Stimulated activated effector memory CD8-positive, alpha-beta T cell treated with anti-CD3 and anti-CD28 coated beads, Interleukin-12 subunit alpha, Interleukin-12 subunit beta, amount 100 ng/mL, for 72 hours (primary cell): ENCODE measurements around the gene PBRM1.
"Not testable (repeated sequence)": the region's sequence is repeated elsewhere in the genome, so short reads cannot be mapped to it uniquely, and the experiment has no call there.

Source experiments
- ATAC-seq: fragments of 150-1000 bp; cut with Tn5 transposase; 2 replicates; pipeline ENCODE4 v1.10.0; 2021
- DNase-seq, 2 donors: peaks; one replicate each; pipeline ENCODE4 v3.0.0; 2021 to 2022; ENCODE audit warnings: low spot score in 2 of 2
- H3K27ac Mint-ChIP-seq: one replicate; pipeline ENCODE4 v1.8.0; 2022; ENCODE audit warnings: mild to moderate bottlenecking, mixed read lengths
- H3K36me3 Mint-ChIP-seq: one replicate; pipeline ENCODE4 v1.8.0; 2022; ENCODE audit warnings: mild to moderate bottlenecking, mixed read lengths
- H3K4me1 Mint-ChIP-seq: one replicate; pipeline ENCODE4 v1.8.0; 2022; ENCODE audit warnings: mixed read lengths
- H3K4me3 Mint-ChIP-seq: one replicate; pipeline ENCODE4 v1.8.0; 2022; ENCODE audit warnings: mild to moderate bottlenecking, mixed read lengths
- H3K9me3 Mint-ChIP-seq: one replicate; pipeline ENCODE4 v1.8.0; 2022; ENCODE audit warnings: mixed read lengths

PBRM1 gene

GRCh38 chr3:52685709-52686691, at the start of gene PBRM1, which contains the start of gene GNL3:
TSS of gene PBRM1 (minus strand) at chr3:52685913.
TSS of gene GNL3 (plus strand) at chr3:52686032. CDS start at chr3:52686093, 61 bp downstream.
- ATAC-seq (peak; percentile 86), DNase-seq (peak; percentile 87 to 94)
- Mint-ChIP-seq H3K27ac (peak within 1 kb of the TSS; percentile 98), H3K9me3 (no peaks in the 10 kb centered on the region), H3K4me1 (peaks cover 67% of the 10 kb centered on the region), H3K36me3 (peaks cover 91% of the 10 kb centered on the region), H3K4me3 (peak within 1 kb of the TSS; percentile 96)

- Mint-ChIP-seq H3K4me1 (no peaks in the 10 kb centered on the region), H3K4me3 (no peak overlapping the region), H3K27ac (no peak overlapping the region), H3K36me3 (peaks cover 58% of the 10 kb centered on the region), H3K9me3 (peaks cover 3% of the 10 kb centered on the region)
- DNase-seq (no peak), ATAC-seq (no peak)
These were observed 47.7 kb upstream of the PBRM1 start for GRCh38 chr3:52733256-52733891.

GRCh38 chr3:52731590-52731989, 45.9 kb upstream of the PBRM1 start:
- Mint-ChIP-seq H3K36me3 (peaks cover 40% of the 10 kb centered on the region), H3K4me3 (no peak overlapping the region), H3K4me1 (no peaks in the 10 kb centered on the region)

GRCh38 chr3:52730681-52731080, 45.0 kb upstream of the PBRM1 start:
- Mint-ChIP-seq H3K27ac (no peak overlapping the region), H3K36me3 (peaks cover 33% of the 10 kb centered on the region), H3K4me1 (no peaks in the 10 kb centered on the region), H3K9me3 (peaks cover 3% of the 10 kb centered on the region), H3K4me3 (no peak overlapping the region)
- no peak for DNase-seq
- ATAC-seq, result no peak

More at GRCh38 chr3:52731590-52731989, 45.9 kb upstream of the PBRM1 start:
- Mint-ChIP-seq H3K27ac (no peak overlapping the region), H3K9me3 (peaks cover 3% of the 10 kb centered on the region)
- DNase-seq (no peak), ATAC-seq (no peak)

GRCh38 chr3:52728753-52729152, 43.0 kb upstream of the PBRM1 start:
- not testable (repeated sequence) for H3K9me3 Mint-ChIP-seq, ATAC-seq, H3K4me3 Mint-ChIP-seq, H3K27ac Mint-ChIP-seq, H3K4me1 Mint-ChIP-seq, DNase-seq
- peaks cover 14% of the 10 kb centered on the region for H3K36me3 Mint-ChIP-seq

- no peak overlapping the region for H3K4me3 Mint-ChIP-seq
These were observed 38.8 kb upstream of the PBRM1 start for GRCh38 chr3:52724511-52724910.

GRCh38 chr3:52723935-52724334, 38.2 kb upstream of the PBRM1 start:
- no peak for ATAC-seq
- Mint-ChIP-seq H3K4me3 (no peak overlapping the region), H3K27ac (no peak overlapping the region), H3K4me1 (peaks cover 9% of the 10 kb centered on the region), H3K9me3 (peaks cover 4% of the 10 kb centered on the region), H3K36me3 (no peaks in the 10 kb centered on the region)
- no peak for DNase-seq

More at GRCh38 chr3:52724511-52724910, 38.8 kb upstream of the PBRM1 start:
- DNase-seq (no peak), ATAC-seq (no peak)
- peaks cover 9% of the 10 kb centered on the region for H3K4me1 Mint-ChIP-seq
- no peak overlapping the region for H3K27ac Mint-ChIP-seq
- H3K36me3 Mint-ChIP-seq, result no peaks in the 10 kb centered on the region
- H3K9me3 Mint-ChIP-seq, result peaks cover 5% of the 10 kb centered on the region

GRCh38 chr3:52722491-52722890, 36.8 kb upstream of the PBRM1 start:
- H3K27ac Mint-ChIP-seq, result peak overlapping the region; percentile 18
- H3K9me3 Mint-ChIP-seq, result peaks cover 3% of the 10 kb centered on the region
- peaks cover 9% of the 10 kb centered on the region for H3K4me1 Mint-ChIP-seq
- ATAC-seq, result no peak
- H3K36me3 Mint-ChIP-seq, result no peaks in the 10 kb centered on the region
- DNase-seq, result no peak
- H3K4me3 Mint-ChIP-seq, result no peak overlapping the region

- no peak overlapping the region for H3K4me3 Mint-ChIP-seq
- peaks cover 9% of the 10 kb centered on the region for H3K4me1 Mint-ChIP-seq
- no peak for ATAC-seq
- no peaks in the 10 kb centered on the region for H3K36me3 Mint-ChIP-seq
- peak overlapping the region; percentile 18 for H3K27ac Mint-ChIP-seq
- H3K9me3 Mint-ChIP-seq, result peaks cover 3% of the 10 kb centered on the region
- DNase-seq, result no peak
These were observed 36.0 kb upstream of the PBRM1 start for GRCh38 chr3:52721730-52722008.

- ATAC-seq (no peak), DNase-seq (no peak)
- Mint-ChIP-seq H3K36me3 (no peaks in the 10 kb centered on the region), H3K4me3 (no peak overlapping the region), H3K4me1 (peaks cover 9% of the 10 kb centered on the region), H3K27ac (peak overlapping the region; percentile 54), H3K9me3 (peaks cover 3% of the 10 kb centered on the region)
These were observed 35.5 kb upstream of the PBRM1 start for GRCh38 chr3:52721002-52721729.

GRCh38 chr3:52719618-52720017, 33.9 kb upstream of the PBRM1 start:
- H3K27ac Mint-ChIP-seq, result no peak overlapping the region
- peaks cover 3% of the 10 kb centered on the region for H3K9me3 Mint-ChIP-seq
- no peak overlapping the region for H3K4me3 Mint-ChIP-seq
- H3K4me1 Mint-ChIP-seq, result peaks cover 9% of the 10 kb centered on the region
- DNase-seq, result no peak
- no peak for ATAC-seq
- H3K36me3 Mint-ChIP-seq, result no peaks in the 10 kb centered on the region

- H3K9me3 Mint-ChIP-seq, result peaks cover 3% of the 10 kb centered on the region
- H3K27ac Mint-ChIP-seq, result peak overlapping the region; percentile 69
- DNase-seq (no peak), ATAC-seq (no peak)
- peaks cover 15% of the 10 kb centered on the region for H3K36me3 Mint-ChIP-seq
- peaks cover 6% of the 10 kb centered on the region for H3K4me1 Mint-ChIP-seq
- no peak overlapping the region for H3K4me3 Mint-ChIP-seq
These were observed 30.1 kb upstream of the PBRM1 start for GRCh38 chr3:52715714-52716305.

GRCh38 chr3:52714335-52715302, 28.9 kb upstream of the PBRM1 start:
- H3K36me3 Mint-ChIP-seq, result peaks cover 27% of the 10 kb centered on the region
- no peaks in the 10 kb centered on the region for H3K4me1 Mint-ChIP-seq
- no peak overlapping the region for H3K27ac Mint-ChIP-seq
- DNase-seq, result no peak
- peak; percentile 24 for ATAC-seq
- no peak overlapping the region for H3K4me3 Mint-ChIP-seq
- peaks cover 2% of the 10 kb centered on the region for H3K9me3 Mint-ChIP-seq
